Activated CD4-positive, alpha-beta T cell treated with anti-CD3 and anti-CD28 coated beads for 1 hour (primary cell): Measurements from ENCODE around the gene PDE2A.

Experiments used
- DNase-seq: peaks from one replicate; pipeline ENCODE4 v3.0.0-alpha.2; 2020

PDE2A gene

GRCh38 chr11:72682238-72682857 lies 8.1 kb upstream of the PDE2A start:
- DNase-seq = no peak

GRCh38 chr11:72681226-72682153 lies 7.3 kb upstream of the PDE2A start:
- DNase-seq = no peak

GRCh38 chr11:72680624-72681158 lies 6.5 kb upstream of the PDE2A start:
- no peak for DNase-seq

GRCh38 chr11:72679869-72680268 lies 5.6 kb upstream of the PDE2A start:
- DNase-seq = no peak

GRCh38 chr11:72678524-72678923 lies 4.3 kb upstream of the PDE2A start:
- no peak for DNase-seq

GRCh38 chr11:72676861-72677341 lies 2.7 kb upstream of the PDE2A start:
- peak; percentile 49 for DNase-seq

GRCh38 chr11:72675221-72675620 lies 999 bp upstream of the PDE2A start:
- no peak for DNase-seq

- no peak for DNase-seq
Observed at GRCh38 chr11:72673284-72673942, 809 bp downstream of the PDE2A start.

GRCh38 chr11:72672597-72673238 lies 1.5 kb downstream of the PDE2A start:
- no peak for DNase-seq

GRCh38 chr11:72671152-72672099 lies 2.8 kb downstream of the PDE2A start:
- DNase-seq = no peak

GRCh38 chr11:72670041-72670440 lies 4.2 kb downstream of the PDE2A start:
- DNase-seq = no peak

- DNase-seq = no peak
Observed at GRCh38 chr11:72669527-72669926, 4.7 kb downstream of the PDE2A start.

GRCh38 chr11:72668629-72669347 lies 5.4 kb downstream of the PDE2A start:
- no peak for DNase-seq

- no peak for DNase-seq
Observed at GRCh38 chr11:72665911-72666472, 8.2 kb downstream of the PDE2A start.

- no peak for DNase-seq
Observed at GRCh38 chr11:72662036-72662435, 12.2 kb downstream of the PDE2A start.

- DNase-seq = no peak
Observed at GRCh38 chr11:72661486-72661885, 12.7 kb downstream of the PDE2A start.

- DNase-seq = no peak
Observed at GRCh38 chr11:72658989-72659640, 15.1 kb downstream of the PDE2A start.

GRCh38 chr11:72657411-72658100 lies 16.7 kb downstream of the PDE2A start:
- DNase-seq = no peak

- no peak for DNase-seq
Observed at GRCh38 chr11:72655896-72656464, 18.2 kb downstream of the PDE2A start.
